ENCODE measurements around the gene CASP12.

CASP12 gene

DNA sequence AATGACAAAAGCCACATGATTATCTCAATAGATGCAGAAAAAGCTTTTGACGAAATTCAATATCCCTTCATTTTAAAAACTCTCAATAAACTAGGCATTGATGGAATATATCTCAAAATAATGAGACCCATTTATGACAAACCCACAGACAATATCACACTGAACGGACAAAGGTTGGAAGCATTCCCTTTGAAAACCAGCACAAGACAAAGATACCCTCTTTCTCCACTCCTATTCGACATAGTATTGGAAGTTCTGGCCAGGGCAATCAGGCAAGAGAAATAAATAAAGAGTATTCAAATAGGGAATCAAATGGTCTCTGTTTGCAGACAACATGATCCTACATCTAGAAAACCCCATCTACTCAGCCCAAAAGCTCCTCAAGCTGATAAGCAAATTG, 52.0 kb downstream of the CASP12 start:
- no peak for TF ChIP-seq CTCF (IDR thresholded peaks at IDR 0.05; ENCODE audit: insufficient read depth, low read length, missing control alignments)
- ChIA-PET CTCF (no interaction called here), POLR2A (no interaction called here)
- DNase-seq (ENCODE audit: low read depth, low spot score) = no peak
- H3K4me3 ChIP-seq (ENCODE audit: low read depth, low read length) = no peak overlapping the region

DNA sequence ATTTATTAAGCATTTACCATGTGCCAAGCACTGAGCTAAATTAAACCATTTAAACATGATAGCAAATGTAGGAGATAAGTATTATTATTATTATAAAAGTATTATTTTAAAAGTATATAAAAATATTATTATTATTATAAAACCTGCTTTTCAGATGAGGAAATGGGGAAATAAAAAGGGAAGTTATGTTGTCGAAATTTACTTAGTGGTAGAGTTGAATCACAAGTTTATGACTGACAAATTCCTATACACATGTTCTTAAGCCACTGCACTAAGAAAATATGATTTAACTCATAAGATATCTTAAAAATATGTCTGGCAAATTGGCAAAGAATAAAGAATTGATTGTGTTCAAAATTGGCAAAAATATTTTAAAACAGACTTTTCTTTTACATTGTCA, 53.8 kb downstream of the CASP12 start:
- ChIA-PET CTCF (no interaction called here), POLR2A (no interaction called here)
- H3K4me3 ChIP-seq (ENCODE audit: low read depth, low read length) = no peak overlapping the region
- no peak for DNase-seq (ENCODE audit: low read depth, low spot score)
- no peak for TF ChIP-seq CTCF (IDR thresholded peaks at IDR 0.05; ENCODE audit: insufficient read depth, low read length, missing control alignments)

DNA sequence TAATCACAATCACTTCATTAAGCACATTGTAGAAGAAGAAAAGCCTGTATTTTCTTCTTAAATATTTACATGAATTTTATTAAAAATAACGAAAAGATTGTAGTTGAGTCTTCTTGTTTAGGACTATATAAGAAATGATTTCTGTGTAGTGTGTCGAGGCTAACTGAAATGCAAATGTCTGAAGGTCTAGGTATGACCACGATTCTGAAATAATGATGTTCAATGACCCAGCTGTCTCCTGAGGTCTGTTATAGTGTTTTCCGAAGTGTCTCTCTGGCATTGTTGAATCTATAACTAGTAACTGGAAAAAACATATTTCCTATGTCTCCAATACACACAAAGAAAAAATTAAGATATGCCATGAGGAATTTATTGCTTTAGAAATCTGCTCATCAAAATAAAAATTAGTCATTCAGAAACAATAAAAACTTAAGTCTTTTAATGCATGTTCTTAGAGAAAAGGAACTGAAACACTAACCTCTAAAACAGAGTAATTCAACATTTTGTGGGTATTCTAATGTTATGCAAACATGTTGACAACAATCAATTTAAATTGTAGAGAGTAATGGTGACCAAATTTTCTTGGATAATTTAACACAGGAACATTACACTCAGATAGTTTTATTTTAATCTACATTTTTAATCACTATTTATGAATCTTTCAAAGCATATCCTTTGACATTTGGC, 55.0 kb downstream of the CASP12 start:
- ChIA-PET POLR2A (no interaction called here), CTCF (interaction anchor here (0.6 kb wide), 1 partner anchor 575 kb away, joined by 3 read pairs; no protein-coding TSS in a partner anchor)
- no peak for TF ChIP-seq CTCF (IDR thresholded peaks at IDR 0.05; ENCODE audit: insufficient read depth, low read length, missing control alignments)
- no peak overlapping the region for H3K4me3 ChIP-seq (ENCODE audit: low read depth, low read length)
- no peak for DNase-seq (ENCODE audit: low read depth, low spot score)

DNA sequence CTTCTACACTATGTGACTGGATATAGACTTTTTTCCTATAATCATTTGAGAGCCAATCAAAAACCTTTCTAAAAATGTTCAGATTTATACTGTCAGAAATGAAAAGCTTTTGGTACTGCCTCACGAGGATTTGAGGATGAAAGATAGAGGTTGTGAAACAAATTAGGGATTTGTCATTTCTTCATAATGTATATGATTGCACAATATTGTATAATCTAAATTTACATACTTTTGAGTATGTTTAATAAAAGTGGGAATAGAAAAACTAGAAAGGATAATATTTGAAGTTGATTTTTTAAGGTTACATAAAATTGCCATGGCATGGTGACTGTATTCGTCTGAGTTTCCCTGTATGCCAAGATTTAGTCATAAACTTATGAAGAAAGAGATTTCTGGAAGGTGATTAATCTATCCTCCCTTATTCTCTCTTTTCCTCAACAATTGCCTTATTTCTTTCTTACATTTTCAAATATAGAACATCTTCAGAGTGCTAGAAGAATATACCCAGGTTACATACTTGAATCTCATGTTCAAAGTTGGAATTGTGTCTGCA, 56.2 kb downstream of the CASP12 start:
- TF ChIP-seq CTCF (IDR thresholded peaks at IDR 0.05; ENCODE audit: insufficient read depth, low read length, missing control alignments) = no peak
- CTCF ChIA-PET = no interaction called here
- no peak overlapping the region for H3K4me3 ChIP-seq (ENCODE audit: low read depth, low read length)
- POLR2A ChIA-PET = no interaction called here
- DNase-seq (ENCODE audit: low read depth, low spot score) = no peak

DNA sequence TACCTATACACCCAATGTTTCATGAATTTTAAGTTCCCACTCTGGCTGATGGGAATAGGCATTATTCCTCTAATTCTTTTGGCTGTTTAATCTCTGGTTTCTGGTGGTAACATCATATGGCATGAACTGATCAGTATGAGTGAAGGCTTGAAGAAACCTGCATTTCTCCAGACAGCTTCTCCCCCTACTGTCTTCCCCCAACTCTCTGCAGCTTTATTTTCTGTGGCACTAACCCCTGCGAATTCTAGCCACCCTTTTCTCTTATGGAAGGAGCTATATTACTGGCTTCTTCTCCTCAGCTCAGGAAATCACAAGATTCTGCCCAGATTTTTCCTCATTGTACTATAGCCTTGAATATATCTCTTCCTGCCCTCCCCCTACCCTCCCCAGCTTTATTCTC, 57.1 kb downstream of the CASP12 start:
- DNase-seq (ENCODE audit: low read depth, low spot score) = no peak
- CTCF ChIA-PET = no interaction called here
- H3K4me3 ChIP-seq (ENCODE audit: low read depth, low read length) = no peak overlapping the region
- TF ChIP-seq CTCF (IDR thresholded peaks at IDR 0.05; ENCODE audit: insufficient read depth, low read length, missing control alignments) = no peak
- POLR2A ChIA-PET = no interaction called here

DNA sequence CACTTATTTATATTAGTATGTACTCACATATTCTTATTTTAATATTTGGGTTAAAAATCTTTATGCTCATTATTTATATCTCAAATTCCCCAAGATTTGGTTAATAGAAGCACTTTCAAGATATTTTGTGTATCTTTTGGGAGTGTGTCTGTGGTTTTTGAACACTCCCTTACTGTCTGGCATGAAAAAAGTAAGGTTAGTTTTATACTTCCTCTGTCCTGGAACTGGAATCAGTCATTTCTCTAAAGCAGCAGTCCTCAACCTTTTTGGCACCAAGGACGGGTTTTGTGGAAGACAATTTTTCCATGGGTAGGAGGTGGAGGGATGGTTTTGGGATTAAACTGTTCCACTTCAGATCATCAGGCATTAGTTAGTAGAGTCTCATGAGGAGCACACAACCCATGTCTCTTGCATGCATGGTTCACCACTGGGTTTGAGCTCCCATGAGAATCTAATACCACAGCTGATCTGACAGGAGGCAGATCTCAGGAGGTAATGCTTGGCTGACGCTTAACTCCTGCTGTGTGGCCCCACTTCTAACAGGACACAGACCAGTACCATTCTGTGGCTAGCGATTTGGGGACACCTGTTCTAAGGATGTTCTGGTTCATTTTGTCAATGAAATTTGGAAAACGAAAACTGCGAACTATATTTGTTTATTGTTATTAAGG, 60.2 kb downstream of the CASP12 start:
- CTCF ChIA-PET = no interaction called here
- POLR2A ChIA-PET = no interaction called here
- no peak overlapping the region for H3K4me3 ChIP-seq (ENCODE audit: low read depth, low read length)
- DNase-seq (ENCODE audit: low read depth, low spot score) = no peak
- TF ChIP-seq CTCF (IDR thresholded peaks at IDR 0.05; ENCODE audit: insufficient read depth, low read length, missing control alignments) = no peak
